ENCODE results near the gene DROSHA.

The DROSHA gene

DNA sequence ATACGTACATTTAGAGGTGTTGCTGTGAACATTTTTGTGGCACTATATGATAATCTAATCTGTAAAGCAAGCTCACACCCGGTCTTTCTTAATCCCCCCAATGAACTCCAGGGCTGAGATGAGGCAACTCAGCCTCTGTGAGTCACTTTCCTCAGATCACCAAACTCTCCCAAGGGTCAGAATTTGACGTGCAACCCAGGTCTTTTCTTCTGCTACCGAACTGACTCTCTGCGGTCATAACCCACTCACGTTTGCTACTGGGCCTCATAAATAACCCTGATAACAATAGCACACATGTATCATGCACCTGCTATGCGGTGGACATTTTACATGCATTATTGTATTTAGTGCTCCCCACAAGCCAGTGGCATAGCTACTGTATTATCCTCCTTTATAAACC is 153.1 kb downstream of the DROSHA start:
- H3K4me3 ChIP-seq (ENCODE audit: low read depth, low read length), result no peak overlapping the region
- no peak for TF ChIP-seq POLR2A (IDR thresholded peaks at IDR 0.05; ENCODE audit: extremely low read depth, insufficient read length)
- peak; percentile 39; the same call in 1 of the 2 replicates for TF ChIP-seq MYC (IDR thresholded peaks at IDR 0.05; ENCODE audit: low read depth, low read length)
- TF ChIP-seq, protein P1, sequence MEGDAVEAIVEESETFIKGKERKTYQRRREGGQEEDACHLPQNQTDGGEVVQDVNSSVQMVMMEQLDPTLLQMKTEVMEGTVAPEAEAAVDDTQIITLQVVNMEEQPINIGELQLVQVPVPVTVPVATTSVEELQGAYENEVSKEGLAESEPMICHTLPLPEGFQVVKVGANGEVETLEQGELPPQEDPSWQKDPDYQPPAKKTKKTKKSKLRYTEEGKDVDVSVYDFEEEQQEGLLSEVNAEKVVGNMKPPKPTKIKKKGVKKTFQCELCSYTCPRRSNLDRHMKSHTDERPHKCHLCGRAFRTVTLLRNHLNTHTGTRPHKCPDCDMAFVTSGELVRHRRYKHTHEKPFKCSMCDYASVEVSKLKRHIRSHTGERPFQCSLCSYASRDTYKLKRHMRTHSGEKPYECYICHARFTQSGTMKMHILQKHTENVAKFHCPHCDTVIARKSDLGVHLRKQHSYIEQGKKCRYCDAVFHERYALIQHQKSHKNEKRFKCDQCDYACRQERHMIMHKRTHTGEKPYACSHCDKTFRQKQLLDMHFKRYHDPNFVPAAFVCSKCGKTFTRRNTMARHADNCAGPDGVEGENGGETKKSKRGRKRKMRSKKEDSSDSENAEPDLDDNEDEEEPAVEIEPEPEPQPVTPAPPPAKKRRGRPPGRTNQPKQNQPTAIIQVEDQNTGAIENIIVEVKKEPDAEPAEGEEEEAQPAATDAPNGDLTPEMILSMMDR (IDR thresholded peaks at IDR 0.05; ENCODE audit: low read depth, low read length), result no peak
- TF ChIP-seq, protein P2, sequence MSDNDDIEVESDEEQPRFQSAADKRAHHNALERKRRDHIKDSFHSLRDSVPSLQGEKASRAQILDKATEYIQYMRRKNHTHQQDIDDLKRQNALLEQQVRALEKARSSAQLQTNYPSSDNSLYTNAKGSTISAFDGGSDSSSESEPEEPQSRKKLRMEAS (IDR thresholded peaks at IDR 0.05; ENCODE audit: low read depth, low read length), result peak; percentile 54; the same call in 1 of the 2 replicates
- peak; percentile 92 for DNase-seq (ENCODE audit: low read depth)

DNA sequence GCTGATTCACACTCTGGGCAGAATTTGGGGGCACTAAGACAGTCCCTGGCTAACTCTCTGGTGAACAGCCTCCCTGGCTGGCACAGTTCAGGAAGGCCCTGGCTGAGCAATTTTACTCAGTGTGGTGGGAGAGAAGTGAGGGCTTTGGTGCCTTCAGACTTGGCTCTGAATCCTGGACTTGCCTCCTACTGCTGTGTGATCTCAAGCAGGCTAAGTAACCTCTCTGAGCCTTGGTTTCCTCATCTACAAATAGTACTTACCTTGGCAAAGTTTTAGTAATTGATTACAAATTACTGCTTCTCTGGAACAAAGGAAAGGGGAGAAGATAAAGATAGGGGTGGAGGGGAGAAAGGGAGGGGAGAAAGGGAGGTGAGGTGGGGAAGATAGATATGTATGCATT is 153.8 kb downstream of the DROSHA start:
- no peak for DNase-seq (ENCODE audit: low read depth)
- H3K4me3 ChIP-seq (ENCODE audit: low read depth, low read length), result no peak overlapping the region
- TF ChIP-seq, protein P2 (IDR thresholded peaks at IDR 0.05; ENCODE audit: low read depth, low read length), result no peak
- TF ChIP-seq, protein P1 (IDR thresholded peaks at IDR 0.05; ENCODE audit: low read depth, low read length), result no peak
- TF ChIP-seq POLR2A (IDR thresholded peaks at IDR 0.05; ENCODE audit: extremely low read depth, insufficient read length) (no peak), MYC (IDR thresholded peaks at IDR 0.05; ENCODE audit: low read depth, low read length) (no peak)

DNA sequence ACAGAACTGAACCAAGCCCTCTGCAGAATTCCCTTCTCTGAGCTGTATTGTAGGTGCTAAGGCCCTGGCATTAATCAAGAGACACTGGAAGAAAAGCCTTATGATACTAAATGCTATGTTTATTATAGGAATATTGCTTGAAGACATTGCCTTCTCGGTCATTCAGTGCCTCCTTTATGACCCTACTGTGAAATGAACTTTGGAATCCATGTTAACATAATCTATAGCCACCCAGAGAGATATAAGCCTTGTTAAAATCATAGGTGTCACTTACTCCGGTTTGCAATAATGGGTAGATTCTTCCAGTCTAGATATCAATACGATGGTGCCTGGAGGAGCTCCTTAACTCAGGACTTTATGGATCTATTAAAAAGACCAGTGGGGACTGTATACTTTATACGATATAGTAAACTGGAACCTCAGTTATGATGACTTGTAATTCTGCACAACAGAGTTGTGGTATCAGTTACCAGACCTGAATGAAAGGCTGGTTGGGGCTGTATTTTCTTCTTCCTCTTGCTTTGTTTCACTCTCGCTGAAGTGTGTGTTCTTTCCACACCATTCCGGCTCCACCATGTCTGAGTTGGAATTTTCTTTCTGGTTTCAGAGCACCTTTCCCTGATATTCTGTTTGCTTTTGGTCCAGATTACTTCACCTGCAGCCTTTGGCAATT is 154.5 kb downstream of the DROSHA start:
- TF ChIP-seq, protein P1 (IDR thresholded peaks at IDR 0.05; ENCODE audit: low read depth, low read length), result no peak
- TF ChIP-seq, protein P2 (IDR thresholded peaks at IDR 0.05; ENCODE audit: low read depth, low read length), result no peak
- TF ChIP-seq POLR2A (IDR thresholded peaks at IDR 0.05; ENCODE audit: extremely low read depth, insufficient read length) (no peak), MYC (IDR thresholded peaks at IDR 0.05; ENCODE audit: low read depth, low read length) (no peak)
- DNase-seq (ENCODE audit: low read depth), result no peak
- H3K4me3 ChIP-seq (ENCODE audit: low read depth, low read length), result no peak overlapping the region

DNA sequence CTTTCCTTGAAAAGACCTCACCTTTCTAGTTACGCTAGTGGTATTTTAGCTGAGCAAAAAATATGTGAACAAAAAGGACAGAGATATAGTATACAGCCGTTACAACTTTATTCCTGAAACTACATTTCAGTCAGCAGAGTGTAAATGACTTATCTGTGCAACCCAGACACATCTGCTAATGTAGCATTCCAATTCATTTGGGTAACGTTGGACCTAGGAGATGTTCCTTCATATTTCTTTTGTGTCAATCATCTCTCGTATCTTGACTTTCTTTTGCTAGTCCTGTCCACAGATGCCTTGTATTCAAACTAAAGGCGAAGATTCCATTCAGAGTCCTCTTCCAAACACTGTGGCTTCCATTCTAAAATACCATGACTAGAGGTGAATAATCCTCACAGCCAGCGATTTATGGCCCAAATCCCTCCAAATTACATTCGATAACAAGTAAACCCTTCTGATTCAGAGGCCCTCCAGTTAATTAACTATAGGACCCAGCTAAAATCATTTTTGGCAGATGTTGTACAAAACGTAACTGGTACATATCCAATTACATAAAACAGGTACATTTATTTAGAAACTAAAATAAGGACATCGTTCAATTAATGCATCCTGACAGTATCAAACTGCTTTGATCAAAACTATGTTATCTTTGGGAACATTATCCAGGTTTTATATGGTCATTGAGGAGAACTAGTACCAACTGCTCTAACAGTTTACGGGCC is 155.7 kb downstream of the DROSHA start:
- TF ChIP-seq POLR2A (IDR thresholded peaks at IDR 0.05; ENCODE audit: extremely low read depth, insufficient read length), result no peak
- TF ChIP-seq, protein P1 (IDR thresholded peaks at IDR 0.05; ENCODE audit: low read depth, low read length), result no peak
- no peak for TF ChIP-seq MYC (IDR thresholded peaks at IDR 0.05; ENCODE audit: low read depth, low read length)
- TF ChIP-seq, protein P2 (IDR thresholded peaks at IDR 0.05; ENCODE audit: low read depth, low read length), result no peak
- no peak for DNase-seq (ENCODE audit: low read depth)
- H3K4me3 ChIP-seq (ENCODE audit: low read depth, low read length), result no peak overlapping the region

DNA sequence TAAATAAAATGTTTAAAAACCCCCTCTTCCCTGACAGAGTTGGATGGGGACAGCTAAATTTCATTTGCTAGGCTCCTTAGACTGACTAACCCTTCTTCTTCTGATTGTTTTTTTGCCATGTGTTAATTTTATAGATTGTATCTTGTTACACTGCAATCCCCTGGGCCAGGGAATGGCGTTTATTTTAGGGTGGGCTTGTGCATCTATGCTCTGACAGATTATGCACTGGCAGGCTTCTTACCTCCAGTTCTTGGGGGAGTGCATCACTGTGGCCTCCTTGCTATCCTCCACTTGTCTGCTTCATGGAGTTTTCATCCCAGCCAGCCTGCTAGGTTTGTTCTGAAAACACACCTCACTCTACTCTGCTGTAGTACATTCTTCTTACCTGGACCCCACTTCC is 159.8 kb downstream of the DROSHA start:
- no peak for TF ChIP-seq MYC (IDR thresholded peaks at IDR 0.05; ENCODE audit: low read depth, low read length)
- no peak for DNase-seq (ENCODE audit: low read depth)
- H3K4me3 ChIP-seq (ENCODE audit: low read depth, low read length), result no peak overlapping the region

DNA sequence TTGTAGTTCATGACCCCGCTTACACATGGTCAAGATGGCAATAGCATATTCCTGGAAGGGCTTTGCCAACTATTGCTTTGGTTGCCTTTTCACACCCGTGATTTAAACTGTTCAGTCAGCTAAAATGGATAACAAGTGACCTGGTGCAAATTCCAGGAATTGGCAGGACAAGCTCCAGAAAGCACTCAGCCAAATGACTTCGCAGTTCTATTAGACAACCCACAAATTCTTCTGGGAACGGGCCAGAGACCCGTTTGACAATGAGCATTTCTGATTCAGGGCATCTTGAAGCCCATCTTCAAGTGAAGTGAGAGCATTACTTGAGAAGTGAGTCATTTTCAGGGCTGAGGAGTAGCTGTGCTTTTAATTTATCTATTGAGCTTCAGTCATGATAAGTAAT is 165.0 kb downstream of the DROSHA start:
- TF ChIP-seq, protein P1 (IDR thresholded peaks at IDR 0.05; ENCODE audit: low read depth, low read length), result no peak
- TF ChIP-seq, protein P2 (IDR thresholded peaks at IDR 0.05; ENCODE audit: low read depth, low read length), result no peak
- no peak for TF ChIP-seq MYC (IDR thresholded peaks at IDR 0.05; ENCODE audit: low read depth, low read length)
- no peak for TF ChIP-seq POLR2A (IDR thresholded peaks at IDR 0.05; ENCODE audit: extremely low read depth, insufficient read length)
- H3K4me3 ChIP-seq (ENCODE audit: low read depth, low read length), result no peak overlapping the region
- DNase-seq (ENCODE audit: low read depth), result no peak

All from NB4 (cell line).